Tibial nerve (tissue), 3 donors: ENCODE measurements around the gene FAT2.

Experiments
- POLR2A ChIP-seq, 2 donors: fragments of 450-650 bp; IDR thresholded peaks; one replicate each; pipeline ENCODE4 v1.6.1; 2017; ENCODE audit warnings: antibody characterized with exemption in 2 of 2, mild to moderate bottlenecking in 2 of 2, moderate library complexity in 2 of 2
- TF ChIP-seq, protein P1 (sequence below), 5 experiments: fragments of 200-600 bp in 3 of 5; fragments of 450-650 bp in 2 of 5; sonication (generic) in 3 of 5; IDR thresholded peaks; one replicate each; pipeline ENCODE4 v1.5.1; 2016 to 2019; ENCODE audit warnings: antibody characterized with exemption in 5 of 5, mild to moderate bottlenecking in 3 of 5, moderate library complexity in 2 of 5

DNA sequence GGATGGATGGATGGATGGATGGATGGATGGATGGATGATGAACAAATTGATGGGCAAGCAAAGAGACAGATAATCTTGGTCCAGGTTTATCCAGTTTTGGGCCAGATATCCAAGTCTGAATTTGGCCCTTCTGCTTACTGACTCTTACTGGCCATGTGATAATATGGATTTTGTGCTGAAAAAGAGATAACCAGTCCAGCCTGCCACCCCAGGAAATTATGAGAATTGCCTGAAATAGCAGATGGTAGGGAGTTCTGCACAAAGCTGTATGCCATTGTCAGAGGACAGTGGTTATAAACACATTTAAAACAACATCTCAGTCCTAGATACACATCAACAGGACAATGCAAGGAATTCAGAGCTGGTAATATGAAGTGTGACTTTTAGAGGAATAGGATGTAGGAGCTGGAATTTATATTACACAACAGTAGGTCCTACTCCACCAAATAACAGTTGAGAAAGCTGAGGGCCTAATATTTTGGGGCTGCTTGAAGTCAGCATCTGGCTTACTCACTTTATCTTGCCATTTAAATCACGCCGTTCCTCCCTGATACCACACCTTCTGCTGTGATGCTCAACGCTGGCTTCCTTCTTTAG, 9.0 kb upstream of the FAT2 start:
- no peak for TF ChIP-seq POLR2A (IDR thresholded peaks at IDR 0.05)
- TF ChIP-seq, protein P1, sequence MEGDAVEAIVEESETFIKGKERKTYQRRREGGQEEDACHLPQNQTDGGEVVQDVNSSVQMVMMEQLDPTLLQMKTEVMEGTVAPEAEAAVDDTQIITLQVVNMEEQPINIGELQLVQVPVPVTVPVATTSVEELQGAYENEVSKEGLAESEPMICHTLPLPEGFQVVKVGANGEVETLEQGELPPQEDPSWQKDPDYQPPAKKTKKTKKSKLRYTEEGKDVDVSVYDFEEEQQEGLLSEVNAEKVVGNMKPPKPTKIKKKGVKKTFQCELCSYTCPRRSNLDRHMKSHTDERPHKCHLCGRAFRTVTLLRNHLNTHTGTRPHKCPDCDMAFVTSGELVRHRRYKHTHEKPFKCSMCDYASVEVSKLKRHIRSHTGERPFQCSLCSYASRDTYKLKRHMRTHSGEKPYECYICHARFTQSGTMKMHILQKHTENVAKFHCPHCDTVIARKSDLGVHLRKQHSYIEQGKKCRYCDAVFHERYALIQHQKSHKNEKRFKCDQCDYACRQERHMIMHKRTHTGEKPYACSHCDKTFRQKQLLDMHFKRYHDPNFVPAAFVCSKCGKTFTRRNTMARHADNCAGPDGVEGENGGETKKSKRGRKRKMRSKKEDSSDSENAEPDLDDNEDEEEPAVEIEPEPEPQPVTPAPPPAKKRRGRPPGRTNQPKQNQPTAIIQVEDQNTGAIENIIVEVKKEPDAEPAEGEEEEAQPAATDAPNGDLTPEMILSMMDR (IDR thresholded peaks at IDR 0.05) = no peak
